Activated T-helper 9 cell treated with anti-CD3 and anti-CD28 coated beads, Interleukin-2, amount 50 U/mL, for 16 hours (primary cell): ENCODE data around the gene SELENON.

Experiments
- DNase-seq: peaks from one replicate; pipeline ENCODE4 v3.0.0-alpha.2; 2020; ENCODE audit warnings: low read depth

The SELENON gene, protein sequence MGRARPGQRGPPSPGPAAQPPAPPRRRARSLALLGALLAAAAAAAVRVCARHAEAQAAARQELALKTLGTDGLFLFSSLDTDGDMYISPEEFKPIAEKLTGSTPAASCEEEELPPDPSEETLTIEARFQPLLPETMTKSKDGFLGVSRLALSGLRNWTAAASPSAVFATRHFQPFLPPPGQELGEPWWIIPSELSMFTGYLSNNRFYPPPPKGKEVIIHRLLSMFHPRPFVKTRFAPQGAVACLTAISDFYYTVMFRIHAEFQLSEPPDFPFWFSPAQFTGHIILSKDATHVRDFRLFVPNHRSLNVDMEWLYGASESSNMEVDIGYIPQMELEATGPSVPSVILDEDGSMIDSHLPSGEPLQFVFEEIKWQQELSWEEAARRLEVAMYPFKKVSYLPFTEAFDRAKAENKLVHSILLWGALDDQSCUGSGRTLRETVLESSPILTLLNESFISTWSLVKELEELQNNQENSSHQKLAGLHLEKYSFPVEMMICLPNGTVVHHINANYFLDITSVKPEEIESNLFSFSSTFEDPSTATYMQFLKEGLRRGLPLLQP

GRCh38 chr1:25799935-25800702 lies at the start of gene SELENON:
Gene SELENON (plus strand): TSS chr1:25800193. CDS start chr1:25800231, 38 bp downstream.
- DNase-seq, result no peak

DNA sequence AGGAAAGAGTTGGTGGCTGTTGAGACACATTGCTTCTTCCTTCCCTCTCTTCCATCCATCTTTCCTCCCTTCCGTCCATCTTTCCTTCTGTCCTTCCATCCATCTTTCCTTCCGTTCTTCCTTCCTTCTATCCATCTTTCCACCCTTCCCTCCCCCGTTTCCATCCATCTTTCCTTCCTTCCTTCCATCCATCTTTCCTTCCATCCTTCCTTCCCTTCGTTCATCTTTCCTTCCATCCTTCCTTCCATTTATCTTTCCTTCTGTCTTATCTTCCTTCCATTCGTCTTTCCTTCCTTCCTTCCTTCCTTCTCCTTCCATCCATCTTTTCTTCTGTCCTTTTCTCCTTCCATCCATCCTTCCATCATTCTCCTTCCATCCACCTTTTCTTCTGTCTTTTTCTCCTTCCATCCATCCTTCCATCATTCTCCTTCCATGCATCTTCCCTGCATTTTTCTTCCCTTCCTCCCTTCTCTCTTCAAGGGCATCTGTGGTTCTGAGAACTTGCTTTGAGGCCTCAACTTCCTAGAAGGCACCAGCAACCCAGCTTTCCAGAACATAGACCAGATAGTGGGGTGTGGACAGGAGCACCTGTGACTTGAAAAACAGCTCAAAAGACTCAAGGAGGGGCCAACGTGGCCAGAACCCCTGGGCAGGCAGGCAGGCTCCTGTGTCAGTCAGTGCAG lies 48.9 kb upstream of the SELENON start:
- DNase-seq, result no peak

- DNase-seq, result no peak
Measured at GRCh38 chr1:25754470-25755181, 45.4 kb upstream of the SELENON start.

GRCh38 chr1:25755475-25756125 lies 44.4 kb upstream of the SELENON start:
- no peak for DNase-seq

- DNase-seq, result no peak
Measured at GRCh38 chr1:25756215-25756614, 43.8 kb upstream of the SELENON start.

- no peak for DNase-seq
Measured at GRCh38 chr1:25757151-25757845, 42.7 kb upstream of the SELENON start.

GRCh38 chr1:25757846-25758185 lies 42.2 kb upstream of the SELENON start:
- no peak for DNase-seq

DNA sequence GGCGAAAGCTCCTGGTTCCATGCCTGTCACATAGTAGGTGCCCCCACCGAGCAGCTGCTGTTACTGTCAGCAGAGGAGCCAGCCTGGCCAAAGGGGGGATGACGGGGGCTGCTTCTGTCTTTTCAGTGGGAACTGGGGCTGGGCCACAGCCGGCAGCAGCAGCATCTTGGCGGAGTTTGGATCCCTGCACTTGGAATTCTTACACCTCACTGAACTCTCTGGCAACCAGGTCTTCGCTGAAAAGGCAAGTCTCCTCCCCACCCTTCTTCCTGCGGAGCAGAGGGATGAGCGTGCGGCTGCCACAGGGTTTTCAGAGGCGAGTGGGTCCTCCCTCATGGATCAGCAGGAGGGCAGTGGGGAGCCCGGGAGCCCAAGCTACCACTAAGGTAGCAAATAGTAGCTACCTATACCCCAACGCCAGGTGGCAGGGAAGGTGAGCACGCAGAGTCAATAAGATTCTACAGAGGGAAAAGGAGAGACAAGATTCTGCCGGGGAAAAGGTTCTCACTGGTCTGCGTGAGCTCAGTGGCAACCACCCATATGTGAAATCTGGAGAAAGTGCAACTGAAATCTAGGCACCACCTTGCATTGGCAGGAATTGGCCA lies 41.4 kb upstream of the SELENON start:
- DNase-seq, result no peak

DNA sequence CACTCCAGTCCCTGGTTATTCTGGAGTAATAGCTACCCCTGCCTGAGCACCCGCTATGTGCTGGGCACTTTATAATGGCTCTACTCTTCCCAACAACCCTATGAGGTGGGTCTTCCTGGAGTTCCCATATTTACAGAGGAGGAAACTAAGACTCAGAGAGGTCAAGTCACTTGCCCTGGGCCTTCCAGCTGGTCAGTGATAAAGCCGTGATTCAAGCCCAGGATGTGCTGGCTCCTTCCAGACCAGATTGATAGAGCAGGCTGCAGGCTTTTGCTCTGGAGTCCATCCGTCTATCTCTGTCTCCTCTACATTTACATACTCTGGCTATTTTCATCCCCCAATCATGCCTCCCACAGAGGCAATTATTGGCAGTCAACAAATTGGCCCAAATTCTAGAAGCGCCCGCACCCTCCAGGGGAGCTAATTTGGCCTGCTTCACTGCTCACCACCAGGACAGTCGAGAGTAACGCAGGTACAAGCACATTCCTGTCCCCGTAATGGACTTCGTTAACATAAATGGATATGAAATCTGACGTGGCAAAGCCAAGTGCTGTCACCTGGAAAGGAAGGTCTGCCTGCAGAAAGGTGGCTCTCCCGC lies 39.8 kb upstream of the SELENON start:
- DNase-seq, result no peak

DNA sequence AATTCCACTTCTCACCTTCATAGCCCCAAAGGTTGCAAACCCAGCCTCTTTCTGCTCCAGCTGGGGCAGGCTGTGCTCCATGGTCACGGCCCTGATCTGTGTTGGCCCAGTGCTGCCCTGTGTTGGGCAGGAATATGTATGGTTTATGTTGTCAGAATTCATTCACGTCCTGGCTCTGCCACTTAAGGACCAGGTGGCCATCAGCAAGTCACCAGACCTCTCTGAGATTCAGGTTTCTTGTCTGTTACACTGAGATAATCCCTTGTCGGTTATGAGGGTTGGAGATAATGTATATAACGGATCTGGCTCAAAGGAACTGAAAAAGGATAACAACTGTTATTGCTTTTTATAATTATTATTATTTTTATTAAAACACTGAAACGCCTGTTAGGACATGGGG lies 39.1 kb upstream of the SELENON start:
- no peak for DNase-seq

DNA sequence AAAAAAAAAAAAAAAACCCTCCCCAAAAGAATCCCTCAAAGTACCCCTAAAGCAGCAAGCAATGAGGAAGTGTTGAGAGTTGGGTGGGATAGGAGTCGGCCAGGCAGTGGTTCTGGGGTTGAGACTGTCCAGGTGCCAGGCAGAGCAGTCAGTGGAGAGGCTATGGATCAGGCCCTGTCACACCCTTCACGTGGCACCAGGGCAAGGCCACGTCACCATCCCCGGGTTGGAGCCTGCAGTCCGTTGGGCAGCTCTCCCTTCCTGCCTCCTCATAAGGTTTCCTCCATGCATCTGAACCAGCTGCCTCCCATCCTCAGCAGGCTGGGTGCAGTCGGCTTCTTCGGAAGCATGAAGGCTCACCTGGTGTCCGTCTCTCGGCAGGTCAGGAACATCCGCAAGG lies 36.5 kb upstream of the SELENON start:
- no peak for DNase-seq

- DNase-seq, result no peak
Measured at GRCh38 chr1:25765136-25765922, 34.7 kb upstream of the SELENON start.

DNA sequence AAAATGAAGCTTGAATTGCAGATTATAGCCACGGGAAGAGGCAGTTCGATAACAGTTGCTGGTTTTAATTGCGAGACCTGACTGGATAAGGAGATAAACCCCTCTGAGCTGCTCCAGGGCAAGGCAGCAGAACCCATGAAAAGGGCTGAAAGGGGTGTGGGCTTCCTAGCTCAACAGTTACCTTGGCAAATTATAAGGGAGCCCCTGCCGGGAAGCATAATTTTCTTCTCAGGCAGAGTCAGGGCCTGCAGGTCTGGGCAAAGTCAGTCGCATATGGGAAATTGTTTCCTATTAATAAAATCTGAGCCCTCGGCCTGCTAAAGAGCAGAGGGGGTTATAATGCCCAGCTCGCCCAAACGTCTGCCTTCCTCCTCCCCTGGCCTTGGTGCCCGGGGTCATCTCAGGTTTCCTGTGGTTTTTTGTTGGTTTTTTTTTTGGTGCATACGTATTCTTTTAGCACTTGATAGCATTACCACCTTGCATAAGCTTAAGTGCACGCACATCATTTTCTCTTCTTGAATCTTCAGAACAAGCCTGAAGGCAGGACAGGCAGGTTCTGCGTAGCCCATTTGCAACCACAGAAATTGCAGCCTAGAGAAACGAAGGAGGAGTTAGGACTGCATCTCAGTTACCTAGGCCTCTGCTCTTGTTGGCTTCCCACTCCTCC lies 33.9 kb upstream of the SELENON start:
- DNase-seq, result no peak

DNA sequence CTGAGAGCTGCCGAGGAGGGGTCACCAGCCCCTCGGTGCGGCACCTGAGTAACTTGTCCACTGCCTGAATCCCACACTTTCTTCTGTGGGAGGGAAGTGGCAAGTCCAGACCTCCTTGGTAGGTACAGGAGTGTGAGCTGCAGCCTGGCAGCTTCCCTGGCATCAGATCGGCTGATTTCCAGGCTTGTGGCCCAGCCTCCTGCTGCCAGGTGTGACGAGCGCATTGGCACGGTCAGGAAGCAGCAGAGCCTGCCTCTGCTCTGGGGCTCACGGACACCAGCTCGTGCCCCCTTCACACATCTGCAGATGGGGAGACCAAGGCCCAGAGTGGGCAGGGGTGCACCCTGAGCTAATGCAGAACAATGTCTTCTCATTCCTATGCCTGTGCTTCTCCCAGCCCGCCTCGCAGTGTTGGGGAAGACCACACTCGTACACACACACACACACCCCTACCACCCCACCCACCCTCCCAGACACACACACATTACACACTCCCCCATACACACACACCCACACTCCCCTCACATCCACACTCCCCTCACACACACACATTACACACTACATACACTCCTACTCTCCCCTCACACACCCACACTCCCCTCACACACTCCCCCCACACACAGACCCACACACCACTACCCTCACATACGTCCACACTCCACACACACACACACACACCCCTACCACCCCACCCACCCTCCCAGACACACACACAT lies 33.1 kb upstream of the SELENON start:
- no peak for DNase-seq

DNA sequence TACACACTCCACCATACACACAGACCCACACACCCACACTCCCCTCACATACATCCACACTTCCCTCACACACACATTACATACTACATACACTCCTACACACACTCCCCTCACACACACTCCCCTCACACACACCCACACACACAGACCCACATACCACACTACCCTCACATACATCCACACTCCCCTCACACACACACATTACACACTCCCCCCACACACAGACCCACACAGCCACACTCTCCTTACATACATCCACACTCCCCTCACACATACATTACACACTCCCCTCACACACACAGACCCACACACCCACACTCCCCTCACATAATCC lies 32.6 kb upstream of the SELENON start:
- no peak for DNase-seq

DNA sequence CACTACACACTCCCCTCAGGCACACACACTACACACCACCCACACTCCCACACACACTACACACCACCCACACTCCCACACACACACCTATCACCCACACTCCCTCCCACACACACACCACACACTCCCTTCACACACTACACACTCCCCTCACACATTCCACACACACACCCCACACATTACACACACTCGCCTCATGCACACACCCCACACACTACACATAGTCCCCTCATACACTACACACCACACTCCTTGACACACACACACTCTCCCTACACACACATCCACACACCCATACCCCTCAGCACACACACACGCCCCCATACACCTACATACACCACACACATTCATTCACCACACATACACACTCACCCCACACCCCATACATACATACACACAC lies 31.0 kb upstream of the SELENON start:
- DNase-seq, result no peak

DNA sequence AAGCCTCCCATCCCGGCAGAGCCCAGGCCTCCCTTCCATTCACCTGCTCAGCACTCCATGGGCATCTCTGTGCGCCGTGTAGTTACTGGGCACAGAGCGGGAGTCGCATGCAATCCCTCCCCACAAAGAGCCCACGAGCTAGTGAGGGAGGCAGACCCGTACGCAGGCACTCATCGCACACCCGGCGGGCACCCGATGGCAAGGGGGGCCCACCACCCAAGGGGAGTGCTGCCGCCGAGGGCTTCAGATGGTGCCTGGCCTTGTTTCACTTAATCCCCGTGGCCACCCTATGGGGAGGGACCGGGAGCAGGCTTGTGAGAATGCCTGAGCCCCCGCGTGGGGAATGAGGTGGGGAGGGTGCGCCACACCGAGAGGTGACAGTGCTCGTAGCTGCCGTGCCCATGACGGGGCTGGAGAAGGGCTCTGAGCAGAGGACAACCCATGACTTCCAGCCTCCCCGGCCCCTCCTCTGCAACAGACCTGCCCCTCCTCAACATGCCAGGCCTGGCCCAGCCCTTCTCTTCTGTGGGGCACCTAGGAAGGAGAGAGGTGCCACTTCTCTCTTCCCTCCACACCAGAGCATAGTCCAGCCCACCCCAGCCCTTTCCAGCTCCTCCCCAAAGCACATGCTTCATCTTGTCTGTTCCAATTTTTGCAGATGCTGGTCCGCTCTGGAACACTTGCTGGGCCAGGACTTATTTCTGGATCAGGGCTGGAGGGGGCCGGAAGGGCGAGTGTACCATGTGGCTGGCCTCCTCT lies 30.2 kb upstream of the SELENON start:
- no peak for DNase-seq
